Mesothelial cell of epicardium (in vitro differentiated cells): ENCODE data around the gene HAND2. TPM values are rescaled to one million over a fixed set of nuclear protein-coding genes. Genes with fewer than 3 reads are reported as not detected.

Source experiments
- DNase-seq, 2 experiments: peaks; one replicate each; pipeline ENCODE4 v3.0.0; 2021; ENCODE audit warnings: low spot score in 2 of 2; ENCODE audit not compliant: unreplicated experiment in 2 of 2
- H3K27ac Mint-ChIP-seq: 2 replicates; pipeline ENCODE4 v1.8.0; 2021; ENCODE audit warnings: mixed read lengths
- H3K27me3 Mint-ChIP-seq: 2 replicates; pipeline ENCODE4 v1.8.0; 2021; ENCODE audit warnings: low read depth, mixed read lengths
- H3K36me3 Mint-ChIP-seq: 2 replicates; pipeline ENCODE4 v1.8.0; 2021; ENCODE audit warnings: mixed read lengths
- H3K4me1 Mint-ChIP-seq: 2 replicates; pipeline ENCODE4 v1.8.0; 2021; ENCODE audit warnings: mixed read lengths
- H3K4me3 Mint-ChIP-seq: 2 replicates; pipeline ENCODE4 v1.8.0; 2021; ENCODE audit warnings: mild to moderate bottlenecking, moderate library complexity, mixed read lengths
- H3K9me3 Mint-ChIP-seq: 2 replicates; pipeline ENCODE4 v1.8.0; 2021; ENCODE audit warnings: mixed read lengths
- total RNA-seq: library from RNA; stranded (reverse); gene quantifications from 3 replicates; pipeline ENCODE4 v1.2.1, GENCODE V29; 2021
- TF ChIP-seq, protein P1 (sequence below): fragments of 200-600 bp; sonication (generic); IDR thresholded peaks from one replicate; pipeline ENCODE4 v1.5.0; 2021; ENCODE audit warnings: antibody characterized with exemption; ENCODE audit not compliant: unreplicated experiment

The HAND2 gene
- total RNA-seq, 1 donor from 2014 or later: 34.3 TPM

DNA sequence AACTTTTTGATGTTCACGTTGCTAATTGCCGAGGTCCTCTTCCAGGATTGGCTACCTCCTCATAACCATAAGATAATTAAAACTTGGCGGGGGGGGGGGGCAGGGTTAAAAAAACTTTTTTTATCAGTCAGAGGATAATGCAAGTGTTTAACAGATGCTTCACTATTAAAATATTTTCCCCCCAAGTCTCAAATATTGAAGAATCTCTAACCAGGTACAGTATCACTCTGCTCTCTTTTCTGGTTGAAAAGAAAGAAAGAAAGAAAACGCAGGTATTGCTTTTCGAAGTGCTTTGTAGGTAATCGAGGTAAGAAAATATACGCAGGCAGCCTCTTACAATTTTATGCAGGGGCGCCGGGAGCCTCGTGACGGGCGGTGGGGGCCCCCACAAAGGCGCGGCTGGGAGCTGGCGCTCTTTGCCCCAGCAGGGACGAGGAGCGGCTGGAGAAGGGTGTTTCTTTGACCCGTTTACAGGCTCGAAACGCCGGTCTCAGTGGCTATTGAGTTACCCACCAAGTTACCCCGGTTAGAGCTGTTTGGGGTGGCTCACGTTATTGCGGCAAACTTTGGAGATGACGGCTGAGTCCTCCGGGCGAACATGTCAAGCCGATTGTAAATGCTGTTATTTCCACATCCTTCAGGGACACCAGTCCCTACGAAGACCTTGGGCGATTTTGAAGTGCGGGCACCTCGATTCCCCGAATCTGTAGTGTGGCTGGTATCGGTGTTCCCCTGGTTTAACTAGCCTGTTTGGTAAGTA lies 477 bp upstream of the HAND2 start:
- TF ChIP-seq, protein P1, sequence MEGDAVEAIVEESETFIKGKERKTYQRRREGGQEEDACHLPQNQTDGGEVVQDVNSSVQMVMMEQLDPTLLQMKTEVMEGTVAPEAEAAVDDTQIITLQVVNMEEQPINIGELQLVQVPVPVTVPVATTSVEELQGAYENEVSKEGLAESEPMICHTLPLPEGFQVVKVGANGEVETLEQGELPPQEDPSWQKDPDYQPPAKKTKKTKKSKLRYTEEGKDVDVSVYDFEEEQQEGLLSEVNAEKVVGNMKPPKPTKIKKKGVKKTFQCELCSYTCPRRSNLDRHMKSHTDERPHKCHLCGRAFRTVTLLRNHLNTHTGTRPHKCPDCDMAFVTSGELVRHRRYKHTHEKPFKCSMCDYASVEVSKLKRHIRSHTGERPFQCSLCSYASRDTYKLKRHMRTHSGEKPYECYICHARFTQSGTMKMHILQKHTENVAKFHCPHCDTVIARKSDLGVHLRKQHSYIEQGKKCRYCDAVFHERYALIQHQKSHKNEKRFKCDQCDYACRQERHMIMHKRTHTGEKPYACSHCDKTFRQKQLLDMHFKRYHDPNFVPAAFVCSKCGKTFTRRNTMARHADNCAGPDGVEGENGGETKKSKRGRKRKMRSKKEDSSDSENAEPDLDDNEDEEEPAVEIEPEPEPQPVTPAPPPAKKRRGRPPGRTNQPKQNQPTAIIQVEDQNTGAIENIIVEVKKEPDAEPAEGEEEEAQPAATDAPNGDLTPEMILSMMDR: no peak
- DNase-seq: peak in 1 of 2 experiments; percentile 46
- H3K4me3 Mint-ChIP-seq: peak overlapping the region; percentile 94
- H3K4me1 Mint-ChIP-seq: peaks cover 38% of the 10 kb centered on the region
- H3K27me3 Mint-ChIP-seq: peaks cover 84% of the 10 kb centered on the region
- peaks cover 12% of the 10 kb centered on the region for H3K36me3 Mint-ChIP-seq
- H3K27ac Mint-ChIP-seq: peak overlapping the region; percentile 98
- no peaks in the 10 kb centered on the region for H3K9me3 Mint-ChIP-seq

DNA sequence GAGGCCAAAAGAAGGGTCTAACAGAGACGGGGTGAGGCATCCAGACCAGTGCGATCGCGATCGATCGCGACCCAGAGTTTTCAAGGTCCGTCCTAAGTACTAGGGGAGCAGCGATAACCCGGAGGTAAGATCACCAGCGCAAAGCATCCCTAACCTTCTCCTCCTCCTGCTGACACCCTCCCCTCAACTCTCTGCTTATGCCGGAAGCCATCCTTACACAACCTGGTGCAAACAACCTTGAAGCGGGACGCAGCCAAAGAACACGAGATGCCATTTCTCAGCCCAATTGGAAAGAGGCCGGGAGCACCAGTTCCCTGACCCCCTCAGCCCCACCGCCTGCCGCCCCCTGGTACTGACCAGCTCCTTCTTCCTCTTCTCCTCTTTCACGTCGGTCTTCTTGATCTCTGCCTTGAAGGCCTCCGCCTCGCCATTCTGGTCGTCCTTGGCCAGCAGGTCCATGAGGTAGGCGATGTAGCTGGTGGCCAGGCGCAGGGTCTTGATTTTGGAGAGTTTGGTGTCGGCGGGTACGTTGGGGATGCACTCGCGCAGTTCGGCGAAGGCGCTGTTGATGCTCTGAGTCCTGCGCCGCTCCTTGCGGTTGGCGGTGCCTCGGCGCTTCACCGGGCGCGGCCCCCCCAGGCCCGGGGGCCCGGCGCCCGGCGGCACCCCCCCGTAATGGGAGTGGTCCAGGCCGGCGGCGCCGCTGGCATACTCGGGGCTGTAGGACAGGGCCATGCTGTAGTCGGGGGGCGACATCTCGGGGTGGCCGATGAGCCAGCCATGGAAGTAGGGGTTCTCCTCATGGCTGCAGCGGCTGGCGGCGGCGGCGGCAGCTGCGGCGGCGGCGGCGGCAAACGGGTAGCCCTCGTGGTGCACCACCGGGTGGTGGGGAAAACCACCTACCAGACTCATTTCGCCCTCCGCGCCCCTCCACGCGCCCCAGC lies 1.4 kb downstream of the HAND2 start:
- H3K9me3 Mint-ChIP-seq: no peaks in the 10 kb centered on the region
- peaks cover 12% of the 10 kb centered on the region for H3K36me3 Mint-ChIP-seq
- TF ChIP-seq, protein P1: no peak
- H3K27ac Mint-ChIP-seq: peak overlapping the region; percentile 97
- H3K4me3 Mint-ChIP-seq: peak overlapping the region; percentile 95
- DNase-seq: peak in 1 of 2 experiments; percentile 54
- peaks cover 78% of the 10 kb centered on the region for H3K27me3 Mint-ChIP-seq
- H3K4me1 Mint-ChIP-seq: peaks cover 47% of the 10 kb centered on the region

DNA sequence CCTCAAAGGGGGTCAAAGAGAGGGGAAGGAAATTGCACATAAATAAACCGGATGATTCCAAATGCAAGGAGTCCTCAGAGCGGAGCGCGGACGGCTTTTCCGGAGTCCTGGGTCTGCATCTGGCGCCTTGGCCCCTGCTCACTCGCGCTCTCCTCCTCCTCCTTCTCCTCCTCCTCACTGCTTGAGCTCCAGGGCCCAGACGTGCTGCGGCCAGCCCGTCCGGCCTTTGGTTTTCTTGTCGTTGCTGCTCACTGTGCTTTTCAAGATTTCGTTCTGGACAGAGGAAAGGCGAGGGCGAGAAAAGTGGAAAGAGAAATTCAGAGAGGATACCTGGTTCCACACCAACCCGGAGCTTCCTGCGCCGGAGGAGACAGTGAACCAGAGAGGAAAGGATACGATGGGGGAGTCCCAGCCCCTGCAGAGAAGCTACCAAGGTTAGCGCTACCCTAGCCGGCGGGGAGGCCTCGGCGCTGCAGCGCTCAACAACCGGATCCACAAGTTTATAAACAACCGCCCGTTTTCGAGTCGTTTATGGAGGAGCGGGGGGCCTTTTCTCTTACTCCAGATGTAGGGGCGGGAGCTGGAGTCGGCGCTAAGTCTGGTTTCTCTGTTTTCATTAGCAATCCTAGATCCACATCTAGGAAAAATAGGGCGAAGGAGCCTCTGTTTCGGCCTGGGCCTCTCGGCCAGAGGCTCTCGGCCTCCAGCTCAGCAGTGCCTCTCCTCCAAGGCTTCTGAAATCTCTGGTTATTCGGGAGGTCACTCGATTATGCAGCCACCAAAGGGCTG lies 2.7 kb downstream of the HAND2 start:
- TF ChIP-seq, protein P1: no peak
- Mint-ChIP-seq H3K4me1 (peaks cover 57% of the 10 kb centered on the region), H3K4me3 (peak overlapping the region; percentile 95), H3K27ac (peak overlapping the region; percentile 97), H3K27me3 (peaks cover 67% of the 10 kb centered on the region), H3K36me3 (peaks cover 7% of the 10 kb centered on the region), H3K9me3 (no peaks in the 10 kb centered on the region)
- peak in 1 of 2 experiments; percentile 46 for DNase-seq

DNA sequence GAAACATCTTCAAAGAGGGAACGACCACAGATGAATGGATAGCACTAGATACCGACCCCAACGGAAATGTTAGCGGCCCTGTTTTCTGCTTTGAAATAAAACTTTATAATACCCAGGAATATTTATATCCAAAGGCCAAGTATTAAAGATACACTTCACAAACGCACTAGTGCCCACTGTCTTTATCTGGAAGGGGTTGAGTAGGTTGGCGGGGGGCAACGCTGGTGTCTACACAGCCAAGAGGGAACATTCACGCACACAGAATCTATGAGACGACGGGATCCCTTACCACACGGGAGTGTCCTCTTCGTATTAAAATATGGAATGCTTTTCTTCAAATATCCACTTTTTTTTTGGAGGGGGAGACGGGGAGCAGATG lies 3.3 kb downstream of the HAND2 start:
- H3K27me3 Mint-ChIP-seq: peaks cover 63% of the 10 kb centered on the region
- H3K9me3 Mint-ChIP-seq: no peaks in the 10 kb centered on the region
- no peak for DNase-seq
- H3K36me3 Mint-ChIP-seq: peaks cover 4% of the 10 kb centered on the region
- peak overlapping the region; percentile 97 for H3K27ac Mint-ChIP-seq
- H3K4me1 Mint-ChIP-seq: peaks cover 60% of the 10 kb centered on the region
- peak overlapping the region; percentile 95 for H3K4me3 Mint-ChIP-seq
- TF ChIP-seq, protein P1: no peak

DNA sequence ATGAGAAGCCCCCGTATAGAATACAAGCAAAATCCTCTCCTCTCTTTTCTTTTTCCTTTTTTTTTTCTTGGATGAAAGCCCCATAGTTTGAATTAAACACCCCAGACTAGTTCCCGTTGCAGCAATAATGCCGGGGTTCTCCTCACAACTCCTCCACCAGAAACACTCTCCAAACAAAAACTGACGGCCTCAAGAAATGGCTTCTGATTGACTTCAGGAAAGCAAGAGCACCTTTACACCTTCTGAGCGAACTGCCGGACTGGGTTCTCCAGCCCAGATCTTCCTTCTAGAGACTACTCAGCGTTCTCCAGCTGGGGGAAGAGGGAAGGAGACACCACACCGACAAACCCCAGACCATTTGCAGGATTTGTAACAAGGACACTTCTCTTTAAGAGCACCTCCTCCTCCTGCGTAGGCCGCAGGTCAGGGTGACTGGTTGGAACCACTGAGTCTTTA lies 4.0 kb downstream of the HAND2 start:
- peaks cover 64% of the 10 kb centered on the region for H3K4me1 Mint-ChIP-seq

More for the DNA sequence above, 4.0 kb downstream of the HAND2 start:
- Mint-ChIP-seq H3K9me3 (no peaks in the 10 kb centered on the region), H3K27ac (peak overlapping the region; percentile 97), H3K27me3 (peaks cover 56% of the 10 kb centered on the region), H3K4me3 (peak overlapping the region; percentile 95), H3K36me3 (peaks cover 4% of the 10 kb centered on the region)
- DNase-seq: no peak
- TF ChIP-seq, protein P1: no peak
